ENCODE measurements around the gene BRD3. TPM values are rescaled to one million over a fixed set of nuclear protein-coding genes. Genes with fewer than 3 reads are reported as not detected.
A peak's percentile ranks its signal among the peaks of the same experiment; 100 is the strongest.

Gene BRD3
- total RNA-seq, 1 experiment from 2014 or later = 40.7 TPM

DNA sequence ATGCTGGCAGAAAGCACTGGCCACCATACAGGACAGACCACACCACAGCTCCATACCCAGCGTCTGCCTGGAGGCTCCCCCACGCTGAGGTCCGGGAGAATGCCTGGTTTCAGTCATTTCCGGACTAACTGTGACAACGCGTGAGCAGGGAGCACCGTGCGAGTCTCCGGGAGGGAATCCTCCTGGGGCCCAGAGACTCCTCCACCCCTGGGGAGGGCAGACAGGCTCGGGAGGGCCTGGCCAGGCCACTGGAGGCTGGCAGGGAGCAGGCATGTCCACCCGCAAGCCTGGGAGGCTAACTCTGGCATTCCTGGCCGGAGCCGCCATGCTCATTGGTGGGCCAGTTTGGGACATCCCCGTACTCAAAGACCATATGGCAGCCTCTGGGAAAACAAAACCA lies 36.0 kb downstream of the BRD3 start:
- Histone ChIP-seq H3K27ac (ENCODE audit: low read depth, low read length) (no peak overlapping the region), H3K9me3 (ENCODE audit: control insufficient read depth in 1 of 2, insufficient read depth in 1 of 2, low read depth in 1 of 2, low read length in 2 of 2) (no peaks in the 10 kb centered on the region), H3K4me3 (replicated peaks in 1 of 2; ENCODE audit: low read depth in 1 of 2, low read length in 2 of 2) (no peak overlapping the region), H3K4me2 (ENCODE audit: low read length) (no peak overlapping the region), H3K36me3 (ENCODE audit: control insufficient read depth in 1 of 2, insufficient read depth in 2 of 2, low read length in 2 of 2) (peaks cover 14 to 15% of the 10 kb centered on the region in 2 experiments; a peak in 2 of 4 replicates), H3K27me3 (ENCODE audit: insufficient read depth, low read length) (no peaks in the 10 kb centered on the region), H3K4me1 (ENCODE audit: control insufficient read depth in 1 of 2, insufficient read depth in 2 of 2, low read length in 2 of 2) (no peaks in the 10 kb centered on the region), H3K79me2 (ENCODE audit: insufficient read depth, low read length) (no peaks in the 10 kb centered on the region), H4K20me1 (ENCODE audit: insufficient read depth) (no peaks in the 10 kb centered on the region), H2AFZ (ENCODE audit: low read depth, low read length, poor library complexity, severe bottlenecking) (no peak overlapping the region), H3K9ac (ENCODE audit: low read length) (no peak overlapping the region), H3K9me2 (ENCODE audit: insufficient read depth) (no peaks in the 10 kb centered on the region)
- DNase-seq (ENCODE audit: low read depth, low spot score) (no peak), ATAC-seq (no peak)
- TSS peak; percentile 32 for BruUV-seq (replicated peaks)
- RAD21 ChIA-PET (ENCODE audit: low non-redundant PET in 1 of 2, low total read pairs in 2 of 2, uncharacterized antibody in 2 of 2, unreplicated experiment in 2 of 2) = no interaction called here
- TF ChIP-seq, protein P1, sequence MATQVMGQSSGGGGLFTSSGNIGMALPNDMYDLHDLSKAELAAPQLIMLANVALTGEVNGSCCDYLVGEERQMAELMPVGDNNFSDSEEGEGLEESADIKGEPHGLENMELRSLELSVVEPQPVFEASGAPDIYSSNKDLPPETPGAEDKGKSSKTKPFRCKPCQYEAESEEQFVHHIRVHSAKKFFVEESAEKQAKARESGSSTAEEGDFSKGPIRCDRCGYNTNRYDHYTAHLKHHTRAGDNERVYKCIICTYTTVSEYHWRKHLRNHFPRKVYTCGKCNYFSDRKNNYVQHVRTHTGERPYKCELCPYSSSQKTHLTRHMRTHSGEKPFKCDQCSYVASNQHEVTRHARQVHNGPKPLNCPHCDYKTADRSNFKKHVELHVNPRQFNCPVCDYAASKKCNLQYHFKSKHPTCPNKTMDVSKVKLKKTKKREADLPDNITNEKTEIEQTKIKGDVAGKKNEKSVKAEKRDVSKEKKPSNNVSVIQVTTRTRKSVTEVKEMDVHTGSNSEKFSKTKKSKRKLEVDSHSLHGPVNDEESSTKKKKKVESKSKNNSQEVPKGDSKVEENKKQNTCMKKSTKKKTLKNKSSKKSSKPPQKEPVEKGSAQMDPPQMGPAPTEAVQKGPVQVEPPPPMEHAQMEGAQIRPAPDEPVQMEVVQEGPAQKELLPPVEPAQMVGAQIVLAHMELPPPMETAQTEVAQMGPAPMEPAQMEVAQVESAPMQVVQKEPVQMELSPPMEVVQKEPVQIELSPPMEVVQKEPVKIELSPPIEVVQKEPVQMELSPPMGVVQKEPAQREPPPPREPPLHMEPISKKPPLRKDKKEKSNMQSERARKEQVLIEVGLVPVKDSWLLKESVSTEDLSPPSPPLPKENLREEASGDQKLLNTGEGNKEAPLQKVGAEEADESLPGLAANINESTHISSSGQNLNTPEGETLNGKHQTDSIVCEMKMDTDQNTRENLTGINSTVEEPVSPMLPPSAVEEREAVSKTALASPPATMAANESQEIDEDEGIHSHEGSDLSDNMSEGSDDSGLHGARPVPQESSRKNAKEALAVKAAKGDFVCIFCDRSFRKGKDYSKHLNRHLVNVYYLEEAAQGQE (IDR thresholded peaks at IDR 0.05; ENCODE audit: low read depth) = no peak
- TF ChIP-seq YY1 (IDR thresholded peaks at IDR 0.05; ENCODE audit: extremely low read depth, insufficient replicate concordance, low read depth, low read length) = no peak
- TF ChIP-seq JUND (IDR thresholded peaks at IDR 0.05) = no peak
- no peak for TF ChIP-seq SIN3A (IDR thresholded peaks at IDR 0.05; ENCODE audit: low read depth)
- TF ChIP-seq ELF1 (IDR thresholded peaks at IDR 0.05; ENCODE audit: borderline replicate concordance, low read depth) = no peak
- no peak for TF ChIP-seq CEBPB (IDR thresholded peaks at IDR 0.05; ENCODE audit: low read depth)
- no peak for TF ChIP-seq POLR2AphosphoS5 (IDR thresholded peaks at IDR 0.05; ENCODE audit: low read depth, low read length)
- TF ChIP-seq, protein P2, sequence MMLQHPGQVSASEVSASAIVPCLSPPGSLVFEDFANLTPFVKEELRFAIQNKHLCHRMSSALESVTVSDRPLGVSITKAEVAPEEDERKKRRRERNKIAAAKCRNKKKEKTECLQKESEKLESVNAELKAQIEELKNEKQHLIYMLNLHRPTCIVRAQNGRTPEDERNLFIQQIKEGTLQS (IDR thresholded peaks at IDR 0.05) = no peak
- no peak for TF ChIP-seq ZFX (IDR thresholded peaks at IDR 0.05)
- TF ChIP-seq EGR1 (IDR thresholded peaks at IDR 0.05; ENCODE audit: low read depth) = no peak
- no peak for TF ChIP-seq MAX (IDR thresholded peaks at IDR 0.05)
- TF ChIP-seq ZNF274 (IDR thresholded peaks at IDR 0.05; ENCODE audit: low read depth, low read length) = no peak
- no peak for TF ChIP-seq FOSL1 (IDR thresholded peaks at IDR 0.05; ENCODE audit: low read depth)
- POLR2A ChIA-PET = no interaction called here
- intact Hi-C loops (cut with micrococcal nuclease) = no loop called here
- CTCF ChIA-PET = no interaction called here

Measured in HCT116 (cell line).